Measurements from ENCODE around the gene RGS19.

The RGS19 gene

DNA sequence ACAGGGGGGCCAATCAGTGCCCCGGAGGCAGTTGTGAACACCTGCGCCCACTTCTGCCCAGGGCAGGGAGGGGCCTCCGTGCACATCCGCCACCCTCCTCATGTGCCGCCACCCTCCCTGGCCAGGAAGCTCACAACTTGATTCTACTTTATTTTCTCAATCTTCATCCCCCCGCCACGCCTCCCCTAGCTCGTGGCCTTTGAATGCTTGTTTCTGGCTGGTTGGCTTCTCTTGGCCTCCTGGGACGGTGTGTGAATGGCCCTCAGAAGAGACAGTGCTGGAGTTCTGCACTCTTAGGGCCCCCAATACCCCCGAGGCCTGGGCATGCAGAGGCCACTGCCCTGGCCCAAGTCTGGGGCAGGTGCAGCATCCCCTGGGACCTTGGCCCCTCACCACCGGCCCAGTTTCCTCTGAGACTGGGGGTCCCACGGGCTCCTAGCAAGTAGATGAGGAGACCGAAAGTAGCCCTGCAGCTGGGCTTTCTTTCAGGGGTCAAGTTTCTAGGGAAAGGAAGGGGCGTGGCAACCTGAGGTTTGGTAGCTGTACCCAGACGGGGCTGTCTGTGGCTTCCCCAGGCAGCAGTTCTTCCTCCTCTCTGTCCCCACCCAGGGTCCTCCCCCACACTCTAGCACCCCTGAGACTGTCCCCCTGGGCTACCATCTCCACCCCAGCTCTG lies 1.3 kb downstream of the RGS19 start:
- DNase-seq (ENCODE audit: insufficient read length, low spot score) (no peak), FAIRE-seq (peak; percentile 96)

DNA sequence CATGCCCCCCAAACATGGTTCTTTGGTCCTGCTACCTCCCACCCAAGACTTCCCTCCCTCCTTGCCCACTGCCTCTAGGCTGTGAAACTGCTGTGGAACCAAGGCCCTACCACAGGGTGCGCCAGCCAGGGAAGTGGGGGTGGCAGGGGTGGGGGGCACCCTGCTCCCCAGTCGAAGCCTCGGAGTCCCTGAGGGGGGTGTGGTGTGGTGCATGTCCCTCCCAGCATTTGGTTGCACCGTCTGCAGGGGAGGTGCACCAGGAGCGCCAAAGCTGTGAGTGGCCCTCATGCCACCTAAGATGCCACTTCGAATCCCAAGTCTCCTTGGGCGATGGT lies 1.8 kb downstream of the RGS19 start:
- no peak for DNase-seq (ENCODE audit: insufficient read length, low spot score)
- FAIRE-seq: peak; percentile 78

GRCh38 chr20:64077094-64077493 lies 2.2 kb downstream of the RGS19 start:
- no peak for DNase-seq (ENCODE audit: insufficient read length, low spot score)
- FAIRE-seq: no peak

- no peak for DNase-seq (ENCODE audit: insufficient read length, low spot score)
- FAIRE-seq: no peak
Measured at GRCh38 chr20:64076061-64076997, 3.0 kb downstream of the RGS19 start.

DNA sequence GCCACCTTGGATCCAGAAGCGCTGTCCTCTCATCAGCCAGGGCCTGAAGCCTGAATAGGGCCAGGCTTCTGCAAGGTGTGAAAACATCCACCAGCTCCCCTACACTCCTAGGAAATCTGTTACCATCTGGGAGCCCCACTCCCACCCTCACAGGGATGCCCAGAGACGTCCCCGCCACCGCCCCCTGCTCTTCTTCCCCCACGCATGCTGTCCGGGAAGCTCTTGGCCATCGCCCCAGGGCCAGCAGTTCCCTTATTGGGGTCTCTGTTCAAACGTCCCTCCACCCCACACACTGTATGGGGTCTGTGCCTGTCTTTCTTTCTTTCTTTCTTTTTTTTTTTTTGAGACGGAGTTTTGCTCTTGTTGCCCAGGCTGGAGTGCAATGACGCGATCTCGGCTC lies 3.8 kb downstream of the RGS19 start:
- DNase-seq (ENCODE audit: insufficient read length, low spot score) (no peak), FAIRE-seq (no peak)

GRCh38 chr20:64074963-64075362 lies 4.4 kb downstream of the RGS19 start:
- FAIRE-seq: no peak
- DNase-seq (ENCODE audit: insufficient read length, low spot score): no peak

DNA sequence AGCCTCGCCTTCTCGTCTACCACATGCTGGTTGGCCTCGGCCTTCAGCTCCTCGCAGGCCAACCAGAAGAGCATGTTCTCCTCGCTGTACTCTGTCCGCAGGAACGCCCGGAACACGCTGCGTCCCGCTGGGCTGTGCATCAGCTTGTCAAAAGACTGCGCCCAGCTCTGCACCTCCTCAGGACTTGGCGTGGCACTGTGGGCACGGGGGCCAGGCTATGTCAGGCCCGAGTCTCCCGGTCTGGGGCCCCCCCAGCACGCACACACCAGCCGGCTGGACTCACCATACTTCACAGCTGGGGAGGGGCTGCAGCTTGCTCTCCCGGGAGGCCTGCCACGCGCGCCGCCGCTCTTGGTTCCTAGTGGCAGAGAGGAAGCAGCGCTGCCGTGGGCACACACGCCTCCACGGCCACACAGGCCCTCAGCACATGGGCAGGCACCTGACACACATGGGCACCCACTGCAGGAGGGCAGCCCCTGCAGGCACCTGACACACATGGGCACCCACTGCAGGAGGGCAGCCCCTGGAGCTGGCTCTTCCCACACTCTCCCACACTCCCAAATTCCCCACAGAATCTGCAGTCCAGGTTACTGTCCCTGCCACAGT lies 5.0 kb downstream of the RGS19 start:
- no peak for FAIRE-seq
- no peak for DNase-seq (ENCODE audit: insufficient read length, low spot score)

DNA sequence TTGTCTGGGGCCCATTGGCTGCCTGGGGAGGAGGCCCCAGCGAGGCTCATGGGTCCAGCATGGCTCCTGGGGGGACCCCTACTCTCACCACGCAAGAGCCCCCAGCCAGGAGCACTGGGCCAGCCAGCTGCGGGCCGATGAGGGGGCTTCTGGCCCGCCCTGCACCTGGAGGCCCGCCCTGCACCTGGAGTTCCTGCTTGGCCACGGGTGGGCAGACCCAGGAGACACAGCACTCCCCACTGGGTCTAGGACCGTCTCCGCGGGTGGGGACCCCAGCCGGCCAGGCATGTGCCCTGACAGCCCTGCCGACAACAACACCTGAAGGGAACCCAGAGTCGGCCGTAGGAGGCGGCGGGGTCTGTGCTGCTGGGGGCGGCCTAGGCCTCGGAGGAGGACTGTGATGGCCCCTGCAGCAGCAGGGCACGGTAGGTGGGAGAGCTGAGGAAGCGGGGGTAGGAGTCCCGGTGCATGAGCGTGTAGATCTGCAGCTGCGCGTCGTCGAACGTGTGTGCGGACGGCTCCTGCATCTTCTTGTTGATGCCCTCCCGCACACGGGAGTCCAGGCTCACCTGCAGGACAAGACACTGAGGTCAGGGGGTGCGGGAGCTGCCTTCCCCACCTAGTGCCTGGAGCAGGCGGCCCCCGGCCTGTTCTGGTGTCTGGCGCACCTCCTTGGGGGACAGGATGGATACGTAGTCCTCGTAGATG lies 5.7 kb downstream of the RGS19 start:
- DNase-seq (ENCODE audit: insufficient read length, low spot score) (no peak), FAIRE-seq (no peak)

DNA sequence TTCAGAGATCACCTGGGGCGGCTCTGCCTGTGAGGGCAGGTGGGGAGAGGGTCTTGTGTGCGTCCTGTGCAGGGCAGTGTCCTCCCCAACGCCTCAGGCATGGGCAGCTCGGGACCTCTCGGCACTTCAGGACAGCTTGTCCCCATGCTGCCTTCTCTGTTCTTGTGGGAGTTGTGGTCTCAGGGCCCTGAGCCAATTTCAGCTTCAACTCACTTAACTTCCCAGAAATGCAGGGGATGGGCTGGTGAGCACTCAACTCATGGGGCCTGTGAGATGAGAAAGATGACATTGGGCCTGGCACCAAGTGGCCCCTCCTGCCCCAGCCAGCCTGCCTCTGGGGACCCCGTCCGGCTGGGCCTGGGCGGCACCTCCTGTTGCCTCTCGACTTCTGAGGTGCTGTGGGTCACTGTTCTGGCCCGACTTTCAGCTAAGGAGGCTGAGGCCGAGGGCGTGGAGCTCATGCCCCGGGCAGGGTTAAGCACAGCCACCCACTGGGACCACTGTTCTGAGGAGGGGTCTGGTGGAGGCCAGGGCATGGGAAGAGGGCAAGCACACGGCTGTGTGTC lies 6.7 kb downstream of the RGS19 start:
- FAIRE-seq (no peak), DNase-seq (ENCODE audit: insufficient read length, low spot score) (no peak)

- no peak for DNase-seq (ENCODE audit: insufficient read length, low spot score)
- no peak for FAIRE-seq
Measured at GRCh38 chr20:64071341-64072332, 7.7 kb downstream of the RGS19 start.

GRCh38 chr20:64070244-64070993 lies 8.9 kb downstream of the RGS19 start:
- FAIRE-seq: no peak
- DNase-seq (ENCODE audit: insufficient read length, low spot score): no peak

DNA sequence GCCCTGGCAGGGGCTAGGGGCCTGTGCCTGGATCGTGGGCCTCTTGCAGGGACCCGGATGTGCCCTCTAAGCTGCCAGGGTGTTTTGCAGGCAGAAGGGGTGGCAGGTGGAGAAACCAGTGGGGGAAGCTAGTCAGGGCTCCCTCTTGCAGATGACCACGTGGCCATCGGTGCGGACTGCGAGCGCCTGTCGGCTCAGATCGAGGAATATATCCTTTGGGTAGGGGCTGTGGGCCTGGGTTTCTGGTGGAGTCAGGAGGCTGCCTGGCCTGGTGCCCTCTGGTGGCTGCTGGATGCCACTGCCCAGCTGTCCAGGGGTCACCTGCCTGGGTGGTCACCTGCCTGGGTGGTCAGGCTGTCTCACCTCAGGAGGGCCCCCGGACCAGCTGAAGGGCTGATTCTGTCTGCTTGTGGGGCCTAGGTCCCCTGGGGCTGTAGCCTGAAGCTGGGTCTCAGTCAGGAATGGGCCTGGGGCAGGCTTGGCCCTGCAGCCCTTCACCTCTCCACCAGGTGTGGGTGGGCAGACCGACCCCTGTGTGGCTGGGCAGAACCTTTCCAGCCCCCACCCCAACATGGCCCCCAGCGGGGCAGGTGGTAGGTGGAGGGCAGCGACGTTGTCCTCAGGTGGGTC lies 9.6 kb downstream of the RGS19 start:
- DNase-seq (ENCODE audit: insufficient read length, low spot score): no peak
- no peak for FAIRE-seq

DNA sequence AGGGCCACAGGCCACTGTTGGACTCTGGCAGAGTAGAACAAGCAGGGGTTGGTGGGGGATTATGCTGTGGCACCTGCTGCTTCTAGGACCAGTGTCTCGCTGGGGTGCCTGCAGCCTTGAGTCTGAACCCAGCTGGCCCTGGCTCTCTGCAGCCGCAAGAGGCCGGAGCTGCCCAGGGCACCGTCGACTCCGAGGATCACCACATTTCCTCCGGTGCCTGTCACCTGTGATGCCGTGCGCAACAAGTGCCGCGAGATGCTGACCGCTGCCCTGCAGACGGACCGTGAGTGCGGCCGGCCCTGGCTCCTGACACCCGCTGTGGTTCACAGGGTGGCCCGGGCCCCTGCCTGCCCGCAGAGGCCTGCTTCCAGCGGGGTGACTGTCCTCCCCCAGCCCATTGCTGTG lies 10.1 kb downstream of the RGS19 start:
- DNase-seq (ENCODE audit: insufficient read length, low spot score): no peak
- no peak for FAIRE-seq

- DNase-seq (ENCODE audit: insufficient read length, low spot score): no peak
- FAIRE-seq: no peak
Measured at GRCh38 chr20:64068386-64069208, 10.7 kb downstream of the RGS19 start.

DNA sequence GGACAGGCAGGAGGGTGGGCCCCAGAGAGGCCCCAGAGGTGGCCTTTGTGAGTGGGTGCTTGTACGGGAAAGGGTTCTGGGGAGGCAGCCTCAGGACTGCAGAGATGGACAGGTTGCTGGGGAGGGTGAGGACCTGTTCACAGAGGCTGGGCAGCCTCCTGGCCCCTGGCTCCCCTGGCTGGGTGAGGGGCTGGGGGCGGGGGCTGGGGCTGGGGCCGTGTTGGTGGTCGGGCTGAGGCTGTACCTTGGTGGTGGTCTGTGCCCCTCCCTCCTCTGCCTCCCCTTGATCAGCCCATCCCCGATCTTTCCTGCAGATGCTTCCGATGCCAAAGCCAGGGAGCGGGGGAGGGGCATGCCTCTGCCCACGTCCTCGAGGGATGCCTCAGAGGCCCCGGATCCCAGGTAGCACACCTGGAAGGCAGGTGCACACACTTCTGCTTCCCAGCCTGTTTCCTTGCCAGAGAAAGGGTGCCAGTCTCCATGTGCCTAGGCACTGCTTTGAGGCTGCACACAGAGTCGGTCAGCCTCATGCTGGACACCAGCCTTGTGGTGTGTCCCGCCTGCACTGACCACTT lies 11.5 kb downstream of the RGS19 start:
- DNase-seq (ENCODE audit: insufficient read length, low spot score) (no peak), FAIRE-seq (no peak)

- FAIRE-seq (no peak), DNase-seq (ENCODE audit: insufficient read length, low spot score) (no peak)
Measured at GRCh38 chr20:64067005-64067632, 12.2 kb downstream of the RGS19 start.

DNA sequence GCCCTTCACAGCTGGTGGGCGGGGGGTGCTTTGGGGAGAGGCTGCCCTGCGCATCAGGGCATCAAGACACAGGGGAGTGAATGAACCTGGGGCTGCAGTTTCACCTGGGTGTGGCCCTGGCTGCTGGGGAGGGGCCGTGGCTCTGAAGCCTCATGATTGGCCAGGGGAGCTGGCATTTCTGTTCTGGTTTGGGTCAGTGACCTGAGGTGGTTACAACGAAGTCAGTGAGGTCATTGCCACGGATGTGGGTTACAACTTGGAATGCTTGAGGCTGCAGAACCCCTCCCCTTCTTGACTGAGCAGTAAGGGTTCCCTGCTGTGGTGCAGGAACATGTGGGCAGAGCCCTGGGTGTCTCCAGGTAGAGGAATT lies 13.4 kb downstream of the RGS19 start:
- FAIRE-seq (peak; percentile 87), DNase-seq (ENCODE audit: insufficient read length, low spot score) (peak; percentile 86)

Measured in GM19239 (cell line).